B cell (primary cell): ENCODE results near the gene POLD4. TPM values are rescaled to one million over a fixed set of nuclear protein-coding genes. Genes with fewer than 3 reads are reported as not detected.

ENCODE experiments used
- ATAC-seq: fragments of 200-7000 bp; cut with Tn5 transposase; one replicate; pipeline ENCODE4 v1.10.0; 2021; ENCODE audit warnings: low read depth, mild to moderate bottlenecking, moderate number of reproducible peaks, moderate library complexity
- CTCF ChIA-PET: fragments of 350-600 bp; sonication (Branson Sonifier 250); formaldehyde crosslinking; loops from one replicate; lab custom pipeline; 2021; ENCODE audit warnings: antibody characterized with exemption, inconsistent platforms; lab: Charles Lee
- POLR2A ChIA-PET: fragments of 350-600 bp; sonication (Branson Sonifier 250); formaldehyde crosslinking; loops from one replicate; lab custom pipeline; 2021; ENCODE audit warnings: antibody characterized with exemption; lab: Charles Lee
- DNase-seq: peaks from one replicate; pipeline ENCODE4 v3.0.0; 2013
- H2AFZ ChIP-seq: 2 replicates; pipeline ENCODE4 v1.6.1; 2012; ENCODE audit warnings: mild to moderate bottlenecking, low read depth, low read length; ENCODE audit not compliant: insufficient read depth, poor library complexity, severe bottlenecking
- H3K27ac ChIP-seq, 2 donors: 1 replicate in 1 of 2; 2 replicates in 1 of 2; pipeline ENCODE4 v1.5.1; 2012 to 2013; ENCODE audit warnings: low read length in 2 of 2, mild to moderate bottlenecking in 2 of 2, moderate library complexity in 1 of 2
- H3K27me3 ChIP-seq, 4 experiments: fragments of 200-600 bp in 1 of 4; sonication (generic) in 1 of 4; replicated peaks in 1 of 4; 1 replicate in 2 of 4; 2 replicates in 2 of 4; pipeline versions ENCODE4 v1.6.1 to v1.7.0; 2013 to 2016; ENCODE audit warnings: low read length in 3 of 4, mild to moderate bottlenecking in 2 of 4, mixed read lengths in 1 of 4, moderate library complexity in 1 of 4; ENCODE audit not compliant: insufficient read depth in 4 of 4, control insufficient read depth in 3 of 4; ENCODE audit errors: control extremely low read depth in 1 of 4
- H3K36me3 ChIP-seq, 2 experiments: replicated peaks in 1 of 2; 1 replicate in 1 of 2; 2 replicates in 1 of 2; pipeline versions ENCODE4 v1.6.1 to v1.7.1; 2013; ENCODE audit warnings: low read length in 1 of 2; ENCODE audit not compliant: insufficient read depth in 2 of 2, control insufficient read depth in 1 of 2; ENCODE audit errors: control extremely low read depth in 1 of 2, extremely low read depth in 1 of 2
- H3K4me1 ChIP-seq, 2 donors: fragments of 200-600 bp in 1 of 2; sonication (generic) in 1 of 2; 1 replicate in 1 of 2; 2 replicates in 1 of 2; pipeline versions ENCODE4 v1.5.1 to v1.6.1; 2013 to 2017; ENCODE audit warnings: low read length in 2 of 2; ENCODE audit not compliant: control insufficient read depth in 2 of 2, insufficient read depth in 2 of 2
- H3K4me2 ChIP-seq: replicated peaks from 2 replicates; pipeline ENCODE3; 2012; ENCODE audit warnings: mild to moderate bottlenecking, low read depth, low read length; ENCODE audit not compliant: poor library complexity, severe bottlenecking
- H3K4me3 ChIP-seq, 5 experiments: fragments of 200-600 bp in 1 of 5; sonication (generic) in 1 of 5; 1 replicate in 3 of 5; 2 replicates in 2 of 5; pipeline versions ENCODE4 v1.5.1 to v1.7.0; 2011 to 2016; ENCODE audit warnings: low read length in 4 of 5, mild to moderate bottlenecking in 4 of 5, low read depth in 2 of 5, control low read depth in 1 of 5, moderate library complexity in 1 of 5; ENCODE audit not compliant: insufficient read depth in 1 of 5; ENCODE audit errors: control extremely low read depth in 1 of 5, extremely low read depth in 1 of 5
- H3K79me2 ChIP-seq: fragments of 200-600 bp; sonication (generic); one replicate; pipeline ENCODE4 v1.6.0; 2016; ENCODE audit warnings: low read length; ENCODE audit not compliant: control insufficient read depth, insufficient read depth
- H3K9ac ChIP-seq: fragments of 200-600 bp; sonication (generic); 2 replicates; pipeline ENCODE4 v1.6.1; 2017; ENCODE audit warnings: mild to moderate bottlenecking, low read length, moderate library complexity
- H3K9me3 ChIP-seq, 3 donors: one replicate each; pipeline versions ENCODE4 v1.6.1 to v1.7.1; 2013; ENCODE audit warnings: low read length in 2 of 3; ENCODE audit not compliant: control insufficient read depth in 2 of 3, insufficient read depth in 1 of 3; ENCODE audit errors: control extremely low read depth in 1 of 3
- H4K20me1 ChIP-seq: 2 replicates; pipeline ENCODE4 v1.6.0; 2012; ENCODE audit warnings: mild to moderate bottlenecking, low read length; ENCODE audit not compliant: insufficient read depth, control insufficient read depth, poor library complexity, severe bottlenecking
- H3K27ac Mint-ChIP-seq: one replicate; pipeline ENCODE4 v1.8.0; 2021; ENCODE audit warnings: mixed read lengths
- H3K27me3 Mint-ChIP-seq: one replicate; pipeline ENCODE4 v1.8.0; 2021; ENCODE audit warnings: mixed read lengths
- H3K4me1 Mint-ChIP-seq: one replicate; pipeline ENCODE4 v1.8.0; 2021; ENCODE audit warnings: mixed read lengths
- H3K4me3 Mint-ChIP-seq: one replicate; pipeline ENCODE4 v1.8.0; 2021; ENCODE audit warnings: mixed read lengths
- H3K9me3 Mint-ChIP-seq: one replicate; pipeline ENCODE4 v1.8.0; 2022; ENCODE audit warnings: mixed read lengths; ENCODE audit not compliant: insufficient read depth
- EZH2 ChIP-seq: IDR thresholded peaks from 2 replicates; pipeline ENCODE4 v1.6.1; 2012; ENCODE audit warnings: borderline replicate concordance, low read depth, mild to moderate bottlenecking, moderate library complexity, low read length; ENCODE audit not compliant: insufficient read depth, poor library complexity, severe bottlenecking
- WGBS: methylation state at CpG from one replicate; pipeline ENCODE4 v1.1.5; 2013; ENCODE audit warnings: missing lambda C conversion rate; ENCODE audit not compliant: insufficient coverage; 5-methylcytosine and 5-hydroxymethylcytosine counted together
- intact Hi-C: fragments of 100-400 bp; cut with micrococcal nuclease; formaldehyde crosslinking; loops from one replicate; pipeline ENCODE4 v1.10.0; 2022
- polyA plus RNA-seq: library from polyadenylated mRNA; depleted of rRNA; stranded (reverse); fragments of >200 nt; gene quantifications from 2 replicates; pipeline ENCODE4 v1.2.3, GENCODE V29; 2012
- total RNA-seq, 2 donors: library from RNA; stranded (reverse); fragments of 120-200 nt in 1 of 2; gene quantifications; 1 replicate in 1 of 2; 2 replicates in 1 of 2; pipeline versions ENCODE4 v1.2.3 to v1.2.4, GENCODE V29; 2013 to 2022
- TF ChIP-seq, protein P1 (sequence below): fragments of 200-600 bp; IDR thresholded peaks from one replicate; pipeline ENCODE4 v1.8.0; 2022; ENCODE audit warnings: antibody characterized with exemption, mild to moderate bottlenecking

Gene POLD4
- total and polyA plus RNA-seq, 2 donors (not counting 1 experiment from before 2014, with no cell fraction given) = 210 to 559 TPM

DNA sequence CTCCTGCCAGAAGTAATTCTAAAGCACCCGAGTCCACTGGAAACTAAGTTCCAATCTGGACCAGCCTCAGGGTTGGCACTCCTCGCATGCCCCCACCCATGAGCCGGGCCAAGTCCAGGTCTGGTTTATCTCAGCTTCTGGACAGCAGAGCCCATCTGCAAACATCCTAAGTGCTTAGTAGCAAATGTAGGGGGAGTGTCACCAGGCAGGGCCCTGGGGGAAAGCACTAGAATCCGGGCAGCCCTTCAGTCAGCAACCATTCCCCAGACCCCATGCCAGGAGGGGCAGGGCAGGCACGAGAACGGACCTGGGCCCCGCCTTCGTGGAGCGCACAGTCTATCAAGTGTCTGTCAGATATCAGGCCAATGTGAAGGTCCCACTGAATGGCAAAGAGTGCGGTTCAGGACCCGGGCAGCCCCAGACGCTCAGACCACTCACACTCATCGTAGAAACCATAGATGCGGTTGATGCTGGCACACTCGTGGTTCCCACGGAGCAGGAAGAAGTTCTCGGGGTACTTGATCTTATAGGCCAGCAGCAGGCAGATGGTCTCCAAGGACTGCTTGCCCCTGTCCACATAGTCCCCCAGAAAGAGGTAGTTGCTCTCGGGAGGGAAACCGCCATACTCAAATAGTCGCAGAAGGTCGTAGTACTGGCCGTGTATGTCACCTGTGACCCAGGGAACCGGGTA is 47.0 kb upstream of the POLD4 start:
- no peaks in the 10 kb centered on the region for H3K27me3 ChIP-seq
- peaks cover 74% of the 10 kb centered on the region for H3K79me2 ChIP-seq
- no peak for ATAC-seq
- peaks cover 44 to 68% of the 10 kb centered on the region in 2 donors for H3K4me1 ChIP-seq
- POLR2A ChIA-PET = interaction anchor here (0.6 to 6.8 kb wide), 20 partner anchors 9 to 230 kb away, joined by 3 to 195 read pairs (median 11); partner anchors contain the start of genes AIP, CARNS1, CDK2AP2 and CLCF1
- peaks cover 2 to 55% of the 10 kb centered on the region in 2 experiments for H3K36me3 ChIP-seq
- DNase-seq = no peak
- H3K4me3 ChIP-seq = peak overlapping the region; percentile 65 to 92 (median 85)
- intact Hi-C loops = loop anchor here (10.0 kb wide), 1 partner anchor 184 kb away; the partner anchor contains the start of gene GSTP1
- H3K4me2 ChIP-seq = peak overlapping the region; percentile 97
- H3K27ac Mint-ChIP-seq = peak overlapping the region; percentile 81
- no peaks in the 10 kb centered on the region for H3K9me3 Mint-ChIP-seq
- peaks cover 75% of the 10 kb centered on the region for H4K20me1 ChIP-seq
- TF ChIP-seq, protein P1, sequence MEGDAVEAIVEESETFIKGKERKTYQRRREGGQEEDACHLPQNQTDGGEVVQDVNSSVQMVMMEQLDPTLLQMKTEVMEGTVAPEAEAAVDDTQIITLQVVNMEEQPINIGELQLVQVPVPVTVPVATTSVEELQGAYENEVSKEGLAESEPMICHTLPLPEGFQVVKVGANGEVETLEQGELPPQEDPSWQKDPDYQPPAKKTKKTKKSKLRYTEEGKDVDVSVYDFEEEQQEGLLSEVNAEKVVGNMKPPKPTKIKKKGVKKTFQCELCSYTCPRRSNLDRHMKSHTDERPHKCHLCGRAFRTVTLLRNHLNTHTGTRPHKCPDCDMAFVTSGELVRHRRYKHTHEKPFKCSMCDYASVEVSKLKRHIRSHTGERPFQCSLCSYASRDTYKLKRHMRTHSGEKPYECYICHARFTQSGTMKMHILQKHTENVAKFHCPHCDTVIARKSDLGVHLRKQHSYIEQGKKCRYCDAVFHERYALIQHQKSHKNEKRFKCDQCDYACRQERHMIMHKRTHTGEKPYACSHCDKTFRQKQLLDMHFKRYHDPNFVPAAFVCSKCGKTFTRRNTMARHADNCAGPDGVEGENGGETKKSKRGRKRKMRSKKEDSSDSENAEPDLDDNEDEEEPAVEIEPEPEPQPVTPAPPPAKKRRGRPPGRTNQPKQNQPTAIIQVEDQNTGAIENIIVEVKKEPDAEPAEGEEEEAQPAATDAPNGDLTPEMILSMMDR = no peak
- no peak for TF ChIP-seq EZH2
- H2AFZ ChIP-seq = no peak overlapping the region
- peaks cover 60% of the 10 kb centered on the region for H3K4me1 Mint-ChIP-seq
- peak overlapping the region; percentile 52 to 75 for H3K27ac ChIP-seq
- 58% methylated on average over 22 of the region's 23 CpGs for WGBS
- peak overlapping the region; percentile 89 for H3K9ac ChIP-seq
- H3K9me3 ChIP-seq = peaks cover 0 to 2% (median 0%) of the 10 kb centered on the region in 3 donors
- CTCF ChIA-PET = interaction anchor here (0.8 to 5.7 kb wide), 21 partner anchors 9 to 162 kb away, joined by 3 to 121 read pairs (median 12); partner anchors contain the start of genes AIP, CDK2AP2, PITPNM1 and POLD4
- H3K27me3 Mint-ChIP-seq = no peaks in the 10 kb centered on the region
- H3K4me3 Mint-ChIP-seq = peak overlapping the region; percentile 87
